Mesothelial cell of epicardium (in vitro differentiated cells): ENCODE data around the gene SERGEF. TPM values are rescaled to one million over a fixed set of nuclear protein-coding genes. Genes with fewer than 3 reads are reported as not detected.
"Not testable (repeated sequence)": the region's sequence is repeated elsewhere in the genome, so short reads cannot be mapped to it uniquely, and the experiment has no call there.

ENCODE experiments used
- DNase-seq, 2 experiments: peaks; one replicate each; pipeline ENCODE4 v3.0.0; 2021; ENCODE audit warnings: low spot score in 2 of 2; ENCODE audit not compliant: unreplicated experiment in 2 of 2
- H3K27ac Mint-ChIP-seq: 2 replicates; pipeline ENCODE4 v1.8.0; 2021; ENCODE audit warnings: mixed read lengths
- H3K27me3 Mint-ChIP-seq: 2 replicates; pipeline ENCODE4 v1.8.0; 2021; ENCODE audit warnings: low read depth, mixed read lengths
- H3K36me3 Mint-ChIP-seq: 2 replicates; pipeline ENCODE4 v1.8.0; 2021; ENCODE audit warnings: mixed read lengths
- H3K4me1 Mint-ChIP-seq: 2 replicates; pipeline ENCODE4 v1.8.0; 2021; ENCODE audit warnings: mixed read lengths
- H3K4me3 Mint-ChIP-seq: 2 replicates; pipeline ENCODE4 v1.8.0; 2021; ENCODE audit warnings: mild to moderate bottlenecking, moderate library complexity, mixed read lengths
- H3K9me3 Mint-ChIP-seq: 2 replicates; pipeline ENCODE4 v1.8.0; 2021; ENCODE audit warnings: mixed read lengths
- CTCF ChIP-seq: fragments of 200-600 bp; sonication (generic); IDR thresholded peaks from one replicate; pipeline ENCODE4 v1.5.0; 2021; ENCODE audit warnings: antibody characterized with exemption; ENCODE audit not compliant: unreplicated experiment
- total RNA-seq: library from RNA; stranded (reverse); gene quantifications from 3 replicates; pipeline ENCODE4 v1.2.1, GENCODE V29; 2021

The SERGEF gene
- total RNA-seq, 1 donor from 2014 or later: 19.8 TPM

DNA sequence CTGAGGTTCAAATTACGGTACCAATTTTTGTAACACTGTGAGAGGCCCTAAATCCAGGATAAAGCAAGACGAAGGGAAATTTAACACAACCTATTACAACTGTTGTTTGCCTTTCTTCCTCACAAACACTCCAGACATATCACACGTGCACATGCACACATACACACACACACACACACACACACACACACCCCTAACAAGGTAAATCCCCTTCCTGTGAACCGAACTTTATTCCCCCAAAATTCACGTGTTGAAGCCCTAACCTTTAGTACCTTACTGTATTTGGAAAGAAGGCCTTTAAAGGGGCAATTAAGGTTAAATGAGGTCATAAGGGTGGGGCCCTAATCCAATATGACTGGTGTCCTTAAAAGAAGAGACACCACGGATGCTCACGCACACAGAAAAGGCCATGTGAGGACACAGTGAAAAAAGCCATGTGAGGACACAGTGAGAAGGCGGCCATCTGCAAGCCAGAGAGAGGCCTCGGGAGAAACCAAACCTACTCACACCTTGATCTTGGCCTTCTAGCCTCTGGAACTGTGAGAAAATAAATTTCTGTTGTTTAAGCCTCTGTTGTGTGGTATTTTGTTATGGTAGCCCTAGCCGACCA is 1.8 kb downstream of the SERGEF start:
- Mint-ChIP-seq H3K27me3 (peaks cover 21% of the 10 kb centered on the region), H3K4me3 (peak overlapping the region; percentile 96), H3K27ac (no peak overlapping the region), H3K4me1 (peaks cover 18% of the 10 kb centered on the region), H3K9me3 (no peaks in the 10 kb centered on the region), H3K36me3 (peaks cover 5% of the 10 kb centered on the region)
- no peak for DNase-seq
- TF ChIP-seq CTCF: no peak

DNA sequence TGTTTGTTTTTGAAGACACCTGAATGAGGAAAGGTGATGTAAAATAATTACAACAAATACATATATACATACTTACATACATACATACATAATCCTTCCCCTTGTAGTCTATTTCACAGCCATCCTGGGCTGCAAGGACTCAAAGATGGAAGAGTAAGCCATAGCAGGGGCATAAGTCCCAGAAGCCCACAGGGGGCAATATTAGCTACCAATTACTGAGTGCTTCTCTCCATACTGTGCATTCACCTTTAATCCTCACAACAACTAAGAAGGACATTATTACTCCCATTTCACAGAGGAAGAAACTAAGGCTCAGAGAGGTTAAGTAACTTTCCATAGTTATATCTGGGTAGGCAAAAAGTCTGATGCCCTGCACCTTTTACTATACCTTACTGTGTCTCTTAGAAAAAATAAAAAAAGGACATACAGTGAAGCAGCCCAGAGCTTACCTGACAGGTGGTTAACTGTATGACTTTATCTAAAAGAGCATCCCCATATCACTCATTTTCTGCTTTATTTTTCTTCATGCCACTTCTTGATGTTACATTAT is 2.7 kb downstream of the SERGEF start:
- Mint-ChIP-seq H3K27ac (no peak overlapping the region), H3K27me3 (peaks cover 16% of the 10 kb centered on the region), H3K4me1 (peaks cover 18% of the 10 kb centered on the region), H3K36me3 (peaks cover 5% of the 10 kb centered on the region), H3K9me3 (no peaks in the 10 kb centered on the region), H3K4me3 (no peak overlapping the region)
- no peak for DNase-seq
- no peak for TF ChIP-seq CTCF

DNA sequence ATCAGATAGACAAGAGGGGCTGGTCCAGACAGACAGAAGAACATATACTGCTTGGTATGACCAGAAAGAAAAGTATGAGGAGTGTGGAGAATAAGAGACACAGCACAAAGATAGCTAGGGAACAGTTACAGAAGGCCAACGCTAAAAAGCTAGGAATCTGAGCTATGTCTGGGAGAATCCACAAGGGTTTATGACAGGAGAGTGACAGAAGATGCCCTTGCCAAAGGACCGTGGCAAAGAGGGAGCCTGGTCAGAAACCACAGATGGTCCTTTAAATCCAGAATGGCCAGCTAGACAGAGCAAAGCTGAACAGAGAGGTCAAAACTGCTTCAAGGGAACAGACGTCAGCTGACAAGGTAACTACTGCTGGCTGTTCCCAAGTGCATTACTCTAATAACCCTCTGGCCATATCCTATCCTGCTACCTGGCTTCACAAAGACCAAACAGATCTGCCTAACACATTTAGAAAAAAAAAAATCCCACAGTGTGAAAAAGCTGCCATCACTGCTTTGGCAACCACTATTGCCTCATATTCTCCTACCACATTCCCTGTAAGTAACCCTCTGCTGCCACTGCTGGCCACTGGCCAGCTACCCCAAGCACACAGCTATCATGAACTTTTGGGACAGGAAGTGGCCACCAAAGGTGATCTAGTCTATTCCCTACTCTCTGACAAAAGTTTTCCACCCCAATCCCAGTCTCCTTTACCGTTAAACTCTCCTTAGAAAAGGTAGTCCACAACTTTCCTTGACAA is 7.3 kb downstream of the SERGEF start:
- Mint-ChIP-seq H3K27me3 (no peaks in the 10 kb centered on the region), H3K4me3 (no peak overlapping the region), H3K27ac (no peak overlapping the region), H3K4me1 (no peaks in the 10 kb centered on the region), H3K9me3 (no peaks in the 10 kb centered on the region), H3K36me3 (peaks cover 15% of the 10 kb centered on the region)
- DNase-seq: no peak
- no peak for TF ChIP-seq CTCF

DNA sequence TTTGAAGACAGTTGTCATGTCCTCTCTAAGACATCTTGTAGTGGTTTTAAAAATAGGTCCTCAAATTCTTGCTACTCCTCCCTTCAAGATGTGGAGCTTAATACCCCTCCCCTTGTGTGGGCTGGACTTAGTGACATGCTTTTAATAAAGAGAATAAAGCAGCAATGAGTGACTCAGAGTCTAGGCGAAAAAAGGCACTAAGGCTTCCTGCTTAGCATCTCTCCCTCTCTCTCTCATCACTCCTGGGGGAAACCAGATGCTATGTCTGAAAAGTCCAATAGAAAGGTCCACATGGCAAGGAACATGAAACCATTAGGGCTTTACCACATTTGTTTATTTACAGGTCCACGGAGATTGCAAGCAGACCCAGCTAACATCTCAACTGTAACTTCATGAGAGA is 11.7 kb downstream of the SERGEF start:
- no peaks in the 10 kb centered on the region for H3K27me3 Mint-ChIP-seq
- no peak overlapping the region for H3K4me3 Mint-ChIP-seq
- no peaks in the 10 kb centered on the region for H3K4me1 Mint-ChIP-seq
- H3K9me3 Mint-ChIP-seq: no peaks in the 10 kb centered on the region
- no peak overlapping the region for H3K27ac Mint-ChIP-seq
- H3K36me3 Mint-ChIP-seq: peaks cover 26% of the 10 kb centered on the region
- no peak for TF ChIP-seq CTCF
- DNase-seq: no peak

GRCh38 chr11:18000760-18001159 is 12.1 kb downstream of the SERGEF start:
- H3K4me1 Mint-ChIP-seq: no peaks in the 10 kb centered on the region
- no peak overlapping the region for H3K27ac Mint-ChIP-seq
- H3K4me3 Mint-ChIP-seq: no peak overlapping the region
- DNase-seq: no peak
- peaks cover 26% of the 10 kb centered on the region for H3K36me3 Mint-ChIP-seq
- no peaks in the 10 kb centered on the region for H3K27me3 Mint-ChIP-seq
- H3K9me3 Mint-ChIP-seq: no peaks in the 10 kb centered on the region
- TF ChIP-seq CTCF: no peak

GRCh38 chr11:18000128-18000527 is 12.7 kb downstream of the SERGEF start:
- H3K27ac Mint-ChIP-seq, H3K27me3 Mint-ChIP-seq, H3K4me1 Mint-ChIP-seq, H3K4me3 Mint-ChIP-seq, H3K9me3 Mint-ChIP-seq, DNase-seq: not testable (repeated sequence)
- peaks cover 28% of the 10 kb centered on the region for H3K36me3 Mint-ChIP-seq
